Activated CD4-positive, CD25-positive, alpha-beta regulatory T cell treated with anti-CD3 and anti-CD28 coated beads, Interleukin-2, amount 50 U/mL, for 16 hours (primary cell): ENCODE results near the gene GDF9.
"Not testable (repeated sequence)": the region's sequence is repeated elsewhere in the genome, so short reads cannot be mapped to it uniquely, and the experiment has no call there.

Experiments
- DNase-seq: peaks from one replicate; pipeline ENCODE4 v3.0.0-alpha.2; 2020; ENCODE audit warnings: low read depth, low spot score

The GDF9 gene

DNA sequence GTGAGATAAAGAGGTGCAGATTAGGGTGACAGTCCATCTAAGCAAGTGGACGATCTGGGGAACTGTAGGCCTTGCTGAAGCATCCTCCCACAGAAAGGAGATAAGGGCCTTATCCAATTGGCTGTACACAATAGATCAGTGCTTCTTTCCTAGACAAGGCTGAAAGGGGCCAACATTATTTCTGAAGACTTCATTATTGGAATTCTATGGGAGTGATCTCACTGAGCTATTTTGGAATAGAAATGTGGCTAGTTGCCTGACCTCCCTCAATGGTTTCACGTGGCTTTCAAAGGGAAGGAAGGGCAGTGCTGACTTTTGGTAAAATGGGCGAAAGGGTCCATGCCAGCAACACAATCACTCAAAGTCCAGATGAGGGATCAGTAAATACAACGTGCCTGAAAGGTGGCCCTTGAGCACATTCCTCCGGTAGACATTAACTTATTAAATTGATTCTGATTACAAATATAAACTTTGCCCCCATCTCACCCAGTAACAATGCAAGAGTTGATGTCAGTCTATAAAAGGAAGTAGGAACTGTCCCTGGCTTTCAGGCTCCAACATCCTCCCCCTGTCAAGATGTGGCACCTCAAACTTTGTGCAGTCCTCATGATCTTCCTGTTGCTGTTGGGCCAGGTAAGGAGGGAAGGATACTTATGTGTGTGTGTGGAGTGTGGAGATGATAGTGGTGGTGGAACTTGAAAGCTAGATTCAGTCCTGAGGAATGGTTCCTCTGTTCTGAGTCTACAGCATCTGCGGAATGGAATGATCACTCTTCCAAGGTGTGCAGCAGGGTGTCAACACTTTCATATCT lies 7.1 kb upstream of the GDF9 start, which contains the start of gene LEAP2:
Gene LEAP2, plus strand, starts transcription at position 550 of the 811 bp plus-strand sequence. Its CDS starts 27 bp downstream, at position 577.
- no peak for DNase-seq

DNA sequence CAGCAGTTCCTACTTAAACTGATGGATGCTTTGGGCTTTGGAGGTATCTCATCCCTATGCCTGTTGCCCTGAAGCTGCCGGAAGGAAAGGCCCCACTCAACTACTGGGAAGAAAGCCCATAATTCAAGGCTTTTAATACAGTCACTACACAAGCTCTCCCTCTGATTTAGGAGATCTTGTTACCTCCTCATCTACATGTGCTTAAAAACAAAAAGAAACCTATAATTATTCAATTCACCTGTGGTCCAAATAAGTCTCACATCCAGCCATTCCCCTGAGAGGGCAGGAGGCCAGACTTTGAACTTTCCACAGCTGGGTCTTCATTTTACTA lies 6.5 kb upstream of the GDF9 start:
- no peak for DNase-seq

DNA sequence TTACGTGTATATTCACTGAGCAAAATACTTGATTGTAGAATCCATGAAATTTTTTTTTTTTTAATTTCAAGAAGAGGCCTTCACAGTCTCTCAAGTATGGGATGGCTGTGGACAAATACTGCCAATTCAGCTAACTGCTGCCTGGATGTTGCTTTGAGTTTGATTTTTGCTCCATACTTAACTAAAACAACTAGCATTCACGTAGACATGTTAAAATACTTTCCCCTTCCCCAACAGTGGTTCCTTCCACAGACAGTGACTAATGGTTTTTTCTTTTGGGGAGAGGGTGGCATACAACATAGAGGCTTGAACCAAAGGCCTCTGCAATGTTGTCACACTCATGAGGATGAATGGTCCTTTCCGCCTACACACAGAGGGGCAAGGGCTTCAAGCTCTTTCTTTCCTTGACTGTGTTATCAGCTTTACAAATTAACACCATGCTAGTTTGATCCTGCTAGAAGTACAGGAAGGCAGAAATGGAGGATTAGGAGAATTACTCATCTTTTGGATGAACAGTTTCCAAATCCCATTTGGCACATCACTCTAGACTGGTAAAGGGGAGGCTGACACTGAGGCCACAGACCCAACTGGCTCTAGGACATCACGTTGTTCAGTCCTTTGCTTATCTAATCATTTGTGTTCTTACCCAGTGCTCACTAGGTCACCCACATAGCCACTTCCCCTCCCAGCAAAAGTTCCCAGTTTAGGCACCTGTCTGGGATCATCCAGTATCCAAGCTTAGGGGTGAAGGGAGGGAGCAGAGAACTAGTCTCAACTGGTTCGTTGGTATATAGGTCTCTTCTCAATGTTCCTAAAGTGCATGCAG lies 5.4 kb upstream of the GDF9 start:
- no peak for DNase-seq

DNA sequence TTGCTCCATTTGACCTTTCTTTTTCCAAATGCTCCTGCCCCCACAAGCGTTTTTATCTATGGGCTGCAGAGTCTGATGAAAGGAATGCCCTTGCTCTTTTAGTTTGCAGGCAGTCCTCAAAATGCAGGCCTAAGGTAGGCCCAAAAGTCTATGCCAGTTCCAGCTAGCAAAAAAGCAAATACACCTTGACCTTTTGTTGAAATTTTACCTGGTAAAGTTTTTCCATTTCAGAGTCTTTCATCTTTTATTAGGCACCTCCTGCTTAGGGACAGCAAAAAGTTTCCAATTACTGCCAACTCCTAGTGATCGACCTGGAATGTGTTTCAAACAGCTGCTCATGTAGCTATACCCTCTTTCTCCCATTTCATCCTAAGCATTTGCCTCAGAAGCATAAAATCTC lies 4.5 kb upstream of the GDF9 start:
- no peak for DNase-seq

DNA sequence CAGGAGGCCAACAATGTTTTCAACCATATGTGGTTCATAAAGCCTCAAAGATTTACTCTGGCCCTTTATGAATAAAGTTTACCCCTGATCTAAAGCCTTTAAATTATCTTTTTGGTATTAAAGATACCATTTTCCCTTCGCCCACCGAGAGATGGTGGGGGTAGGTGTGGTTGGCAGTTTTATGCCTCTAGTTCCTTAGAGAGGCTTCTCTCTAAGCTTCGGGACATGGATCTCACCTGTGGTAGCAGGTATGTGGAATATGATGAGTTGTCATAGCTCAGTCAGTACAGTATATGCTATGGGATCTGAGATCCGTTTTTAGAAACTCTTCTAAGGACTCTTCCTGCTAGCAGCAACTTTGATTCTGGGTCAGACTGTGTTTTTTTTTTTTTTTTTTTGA lies 2.5 kb upstream of the GDF9 start:
- no peak for DNase-seq

DNA sequence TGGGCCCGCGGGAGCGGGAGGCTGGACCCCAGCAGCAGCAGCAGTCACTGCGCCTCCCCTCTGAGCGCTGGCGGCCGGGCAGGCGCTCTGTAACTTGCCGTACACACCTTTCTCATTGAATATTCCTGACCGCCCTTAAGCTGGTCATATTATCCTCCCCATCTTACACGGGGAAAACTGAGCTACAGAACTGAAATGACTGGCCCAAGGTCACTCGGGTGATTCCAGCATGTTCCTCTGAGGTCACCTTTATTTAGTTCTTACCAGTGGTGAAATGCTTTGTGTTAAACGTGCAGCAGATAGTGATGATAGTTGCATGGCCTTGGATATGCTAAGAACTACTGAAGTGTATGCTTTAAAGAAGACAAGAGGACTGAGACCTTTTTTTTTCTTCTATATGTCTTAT lies 780 bp upstream of the GDF9 start:
- no peak for DNase-seq

DNA sequence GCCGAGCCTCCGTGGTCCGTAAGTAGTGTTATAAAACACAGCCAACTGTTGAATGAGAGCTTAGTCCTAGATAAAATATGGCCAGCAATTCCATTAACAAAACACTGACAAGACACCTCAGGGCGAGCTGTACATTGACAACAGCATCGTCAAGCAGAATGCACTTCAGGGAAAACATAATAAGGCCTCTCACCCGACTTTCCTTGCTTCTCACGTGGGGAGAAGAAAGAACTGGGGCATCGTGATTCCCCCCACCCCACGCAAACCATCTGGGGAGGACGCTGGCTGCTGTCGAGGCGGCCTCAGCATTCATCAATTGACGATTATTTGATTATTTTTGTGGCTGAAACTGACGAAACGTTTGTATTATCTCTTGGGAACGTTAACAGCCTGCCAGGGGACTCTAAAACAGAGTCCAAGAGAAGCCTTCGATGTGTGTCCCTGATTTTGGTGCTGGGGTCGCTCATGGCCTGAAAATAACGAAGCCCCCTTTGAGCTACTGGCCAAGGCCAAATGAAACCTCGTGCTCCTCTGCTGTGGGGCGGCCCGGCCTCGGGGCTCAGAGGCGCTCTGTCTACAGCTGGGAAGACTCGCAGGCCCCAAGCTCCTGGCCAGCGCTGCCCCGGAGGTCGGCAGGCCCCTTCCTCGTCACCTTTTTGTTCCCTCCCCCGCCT lies 464 bp downstream of the GDF9 start:
- DNase-seq: no peak

DNA sequence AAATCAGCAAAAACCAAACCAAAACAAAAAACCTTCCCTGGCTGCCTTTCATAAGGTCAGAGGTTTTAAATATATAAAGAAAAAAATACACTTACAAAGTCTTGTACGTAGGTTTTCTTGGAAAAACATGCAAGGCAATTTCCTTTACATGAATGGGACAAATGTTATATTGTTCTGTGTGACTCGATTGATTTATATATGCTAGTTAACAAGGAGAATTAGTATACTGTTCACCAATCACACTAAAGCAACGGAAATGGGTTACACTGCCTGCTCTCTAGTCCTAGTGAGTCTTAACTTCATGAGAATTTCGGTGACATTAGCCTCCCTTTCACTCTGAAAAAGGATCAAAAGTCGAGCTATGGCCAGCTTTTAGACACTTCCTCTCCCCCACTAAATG lies 5.5 kb downstream of the GDF9 start:
- no peak for DNase-seq

DNA sequence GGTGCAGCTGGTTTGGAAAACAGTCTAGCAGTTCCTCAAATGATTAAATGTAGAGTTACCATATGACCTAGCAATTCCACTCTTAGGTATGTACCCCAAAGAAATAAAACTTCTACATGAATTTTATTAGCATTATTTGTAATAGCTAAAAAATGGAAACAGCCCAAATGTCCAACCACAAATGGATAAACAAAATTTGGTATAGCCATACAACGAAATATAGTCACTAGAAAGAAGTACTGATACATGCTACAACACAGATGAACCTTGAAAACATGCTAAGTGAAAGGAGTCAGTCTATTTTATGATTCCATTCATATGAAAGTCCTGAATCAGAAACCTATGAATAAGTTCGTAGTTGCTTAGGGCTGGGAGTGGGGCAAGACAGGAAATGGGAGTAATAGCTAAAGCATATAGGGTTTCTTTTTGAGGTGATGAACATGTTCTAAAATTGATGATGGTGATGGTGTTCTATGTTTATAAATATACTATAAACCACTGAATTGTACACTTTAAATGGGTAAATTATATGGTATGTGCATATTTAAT lies 6.3 kb downstream of the GDF9 start:
- DNase-seq: no peak

DNA sequence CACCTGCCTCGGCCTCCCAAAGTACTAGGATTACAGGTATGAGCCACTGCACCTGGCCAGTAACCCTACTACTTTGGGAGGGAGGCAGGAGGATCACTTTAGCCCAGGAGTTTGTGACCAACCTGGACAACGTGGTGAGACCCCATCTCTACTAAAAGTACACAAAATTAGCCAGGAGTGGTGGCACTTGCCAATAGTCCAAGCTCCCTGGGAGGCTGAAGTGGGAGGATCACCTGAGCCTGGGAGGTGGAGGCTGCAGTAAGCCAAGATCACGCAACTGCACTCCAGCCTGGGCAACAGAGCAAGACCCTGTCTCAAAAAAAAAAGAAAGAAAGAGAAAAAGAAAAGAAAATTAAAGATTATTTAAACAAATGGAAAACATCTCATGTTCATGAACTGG lies 10.3 kb downstream of the GDF9 start:
- DNase-seq: no peak

DNA sequence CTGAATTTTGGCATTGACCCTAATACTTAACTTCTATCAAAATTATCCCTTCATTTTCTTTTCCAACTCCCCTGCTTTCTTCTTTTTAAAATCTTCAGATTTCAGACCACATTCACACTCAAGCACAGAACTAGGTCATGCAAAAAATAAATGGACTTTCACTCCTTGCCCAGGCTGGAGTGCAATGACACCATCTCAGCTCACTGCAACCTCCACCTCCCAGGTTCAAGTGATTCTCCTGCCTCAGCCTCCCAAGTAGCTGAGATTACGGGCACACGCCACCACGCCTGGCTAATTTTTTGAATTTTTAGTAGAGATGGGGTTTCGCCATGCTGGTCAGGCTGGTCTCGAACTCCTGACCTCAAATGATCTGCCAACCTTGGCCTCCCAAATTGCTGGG lies 11.3 kb downstream of the GDF9 start:
- not testable (repeated sequence) for DNase-seq

DNA sequence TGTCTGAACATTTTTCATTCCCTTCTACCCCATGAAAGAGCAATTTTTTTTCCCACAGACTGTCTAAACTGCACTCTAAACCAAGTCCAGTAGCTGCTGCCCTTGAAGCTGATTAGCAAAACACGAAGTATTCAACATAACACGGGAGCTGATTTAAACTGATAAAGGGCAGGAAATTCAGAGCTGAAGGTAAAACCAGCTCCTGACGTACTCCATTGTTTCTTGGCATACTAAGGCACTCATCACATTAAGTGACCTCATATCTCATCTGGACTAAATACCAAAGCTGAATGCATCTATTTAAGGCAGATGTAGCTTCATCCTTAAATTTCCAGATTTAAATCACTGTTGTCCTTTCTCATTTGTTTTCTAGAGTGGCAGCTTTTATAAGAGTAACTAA lies 12.0 kb downstream of the GDF9 start:
- DNase-seq: no peak

DNA sequence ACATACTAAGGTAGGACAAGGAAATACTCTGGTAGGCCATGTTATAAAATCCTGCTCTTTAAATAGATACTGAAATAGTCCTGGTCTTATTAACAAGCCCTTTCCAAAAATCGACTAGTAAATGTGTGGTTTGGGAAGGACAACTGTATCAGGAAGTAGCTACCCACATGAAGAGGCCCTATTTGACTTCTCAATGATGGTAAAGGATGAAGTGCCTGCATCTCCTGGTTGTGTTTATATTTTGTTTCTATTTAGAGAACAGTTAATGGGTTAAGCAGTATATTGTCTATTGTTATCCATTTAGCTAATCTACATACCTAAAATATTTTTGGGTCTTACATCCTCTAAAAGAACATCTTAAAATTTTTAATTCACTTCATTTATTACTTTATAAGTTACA lies 12.5 kb downstream of the GDF9 start:
- no peak for DNase-seq

DNA sequence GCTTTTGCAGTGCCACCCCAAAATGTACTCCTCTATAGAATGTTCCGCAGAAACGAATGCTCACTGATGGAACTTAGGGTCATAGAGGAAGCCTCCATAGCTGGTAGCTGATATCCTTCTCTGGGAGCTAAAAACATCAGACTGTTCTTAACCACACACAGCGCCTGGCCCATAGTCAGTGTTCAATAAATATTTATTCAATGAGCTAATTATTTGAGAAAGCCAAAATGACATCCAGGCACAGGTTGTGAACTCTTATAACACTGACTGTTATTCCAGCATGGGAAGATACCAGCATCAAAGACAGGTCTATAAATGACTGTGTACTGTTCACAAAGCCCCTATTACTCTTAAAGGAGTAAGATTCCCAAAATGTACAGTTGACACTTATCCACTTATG lies 12.9 kb downstream of the GDF9 start:
- DNase-seq: no peak

DNA sequence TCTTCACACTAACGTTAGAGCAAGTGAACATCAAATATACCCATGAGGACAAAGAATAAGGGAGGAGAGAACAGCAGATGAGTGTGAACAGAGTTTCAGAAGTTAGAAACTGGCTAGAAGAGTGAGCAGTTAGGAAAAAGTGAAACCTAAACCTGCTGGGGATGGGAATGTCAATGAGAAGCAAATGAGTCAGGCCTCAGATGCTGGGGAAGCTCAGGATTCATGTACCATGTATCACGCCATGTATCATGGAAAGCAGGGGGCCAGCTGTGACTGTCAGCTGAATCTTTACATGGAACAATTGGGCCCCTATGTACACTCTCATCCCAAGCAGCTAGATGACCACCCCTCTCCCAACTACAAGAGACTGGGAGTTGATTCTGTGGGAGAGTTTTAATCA lies 16.2 kb downstream of the GDF9 start:
- DNase-seq: no peak

DNA sequence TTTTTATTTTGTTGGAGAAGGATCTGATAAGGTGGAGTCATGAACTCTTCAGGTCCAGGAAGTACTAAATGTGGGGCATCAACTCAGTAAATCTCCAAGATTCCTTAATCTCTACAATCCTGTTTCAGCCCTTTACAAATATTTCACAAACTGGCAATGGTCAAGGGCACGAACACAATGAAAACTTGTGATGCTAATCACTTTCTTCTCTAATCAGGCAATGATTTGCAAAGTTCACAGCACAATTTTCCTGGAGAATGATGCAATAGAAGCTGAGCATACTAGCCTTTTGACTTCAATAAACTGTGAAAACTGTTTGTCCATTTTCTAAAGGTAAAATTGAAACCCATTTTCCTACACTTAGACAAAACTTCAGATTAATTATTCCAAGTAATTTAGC lies 16.9 kb downstream of the GDF9 start:
- no peak for DNase-seq

DNA sequence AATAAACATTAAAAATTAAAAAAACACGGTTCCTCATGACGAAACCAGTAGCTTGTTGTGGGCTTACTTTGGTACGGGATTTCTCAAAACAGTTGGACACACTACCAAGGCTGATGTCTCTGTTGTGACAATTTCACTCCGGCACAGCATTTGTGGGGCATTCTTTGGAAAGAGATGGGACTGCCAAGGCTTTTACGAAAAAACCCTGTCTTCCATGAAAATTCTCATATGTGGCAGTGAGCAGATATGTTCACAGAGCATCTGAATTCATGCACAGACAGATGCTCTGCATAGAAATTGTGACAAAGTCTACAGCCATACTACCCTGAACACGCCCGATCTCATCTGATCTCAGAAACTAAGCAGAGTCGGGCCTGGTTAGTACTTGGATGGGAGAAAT lies 18.0 kb downstream of the GDF9 start:
- no peak for DNase-seq

DNA sequence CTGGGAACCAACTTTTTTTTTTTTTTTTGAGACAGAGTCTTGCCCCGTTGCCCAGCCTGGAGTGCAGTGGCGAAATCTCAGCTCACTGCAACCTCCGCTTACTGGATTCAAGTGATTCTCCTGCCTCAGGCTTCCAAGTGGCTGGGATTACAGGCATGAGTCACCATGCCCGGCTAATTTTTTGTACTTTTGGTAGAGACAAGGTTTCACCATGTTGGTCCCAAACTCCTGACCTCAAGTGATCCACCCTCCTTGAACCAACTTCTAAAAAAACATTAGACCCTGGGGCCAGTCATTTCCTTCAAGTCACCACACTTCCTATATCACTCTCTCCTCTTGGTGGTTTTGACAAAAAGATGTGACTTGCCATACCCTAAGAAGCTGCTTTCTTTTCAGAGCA lies 25.0 kb downstream of the GDF9 start:
- no peak for DNase-seq

DNA sequence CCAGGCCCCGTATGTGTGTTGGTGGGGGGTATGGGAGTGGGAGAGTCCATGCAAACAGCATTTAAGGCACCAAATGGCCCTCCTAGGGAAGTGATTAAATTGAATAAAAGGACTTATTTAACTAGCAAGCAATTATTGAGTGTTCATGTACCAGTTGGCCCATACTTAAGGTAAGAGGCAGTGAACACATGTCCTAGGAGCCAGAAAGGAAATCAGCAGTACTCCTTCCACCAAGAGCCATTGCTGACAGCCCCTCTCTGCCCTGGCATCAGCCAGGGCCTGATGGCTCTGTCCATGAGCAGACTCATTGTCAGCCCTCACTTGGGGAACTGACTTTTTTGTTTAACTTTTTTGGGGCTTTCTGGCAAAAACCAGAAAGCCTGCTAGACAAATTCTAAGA lies 25.4 kb downstream of the GDF9 start:
- no peak for DNase-seq

DNA sequence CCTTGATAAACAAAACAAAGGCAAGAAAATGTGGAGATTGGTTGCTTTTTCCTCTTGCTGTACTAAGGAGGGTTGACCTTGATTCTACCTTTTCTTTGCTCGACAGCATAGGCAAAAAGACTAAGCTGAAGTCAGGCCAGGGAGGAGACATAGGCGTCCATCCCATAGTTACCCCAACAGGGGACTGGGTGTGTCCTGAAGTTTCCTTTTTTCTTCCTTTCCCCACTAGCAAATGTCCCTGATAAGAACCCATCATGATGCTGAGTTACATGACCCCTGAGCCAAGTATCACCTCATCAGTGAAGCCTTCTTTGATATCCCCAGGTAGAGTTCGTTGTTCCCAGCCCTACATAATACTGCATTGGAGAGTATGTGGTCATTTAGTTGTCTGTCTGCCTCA lies 26.0 kb downstream of the GDF9 start:
- no peak for DNase-seq

DNA sequence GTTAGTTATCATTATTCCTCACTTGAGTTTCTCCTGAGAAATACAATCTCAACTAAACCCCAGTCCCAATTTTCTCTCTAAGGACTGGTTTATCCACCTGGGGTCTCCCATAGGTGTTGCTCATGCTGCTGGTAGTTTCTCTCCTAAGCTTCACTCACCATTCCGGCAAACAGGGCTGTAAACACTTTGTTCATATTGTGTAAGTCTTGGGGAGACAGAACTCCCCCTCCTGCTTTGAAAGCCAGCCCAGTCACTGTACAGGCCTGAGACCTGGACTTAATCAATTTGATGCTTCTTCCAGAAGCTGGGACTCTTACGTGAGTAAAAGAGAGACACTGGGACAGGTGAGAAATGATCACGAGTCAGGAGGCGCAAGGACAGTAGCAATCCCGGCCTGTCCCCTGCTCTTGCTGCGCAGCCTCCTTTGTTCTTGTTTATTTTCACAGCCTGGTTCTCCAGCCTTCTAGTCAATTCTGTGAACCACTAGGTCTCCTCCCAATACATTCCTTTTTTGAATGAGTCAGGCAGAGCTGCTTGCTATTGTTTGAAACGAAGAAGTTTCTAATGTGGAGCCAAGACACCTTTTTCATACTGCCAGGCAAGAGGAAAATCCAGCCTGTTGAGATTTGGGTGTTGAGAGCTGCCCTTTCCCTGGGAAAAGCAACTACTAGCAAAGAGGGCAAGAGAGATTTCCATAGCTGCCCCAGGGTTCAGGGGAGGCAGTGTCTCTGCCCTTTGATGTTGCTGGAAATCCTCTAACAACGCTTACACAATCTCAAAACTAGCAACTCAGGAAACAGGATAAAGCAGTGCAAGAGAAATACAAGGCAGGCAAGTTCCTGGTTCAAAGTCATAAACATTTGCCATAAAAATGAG lies 26.6 kb downstream of the GDF9 start:
- DNase-seq: no peak
